Prostate gland (tissue), 2 donors: Measurements from ENCODE around the gene RIPOR2. TPM values are rescaled to one million over a fixed set of nuclear protein-coding genes. Genes with fewer than 3 reads are reported as not detected.

Experiments used
- DNase-seq: peaks from one replicate; pipeline ENCODE4 v3.0.0-alpha.2; 2019; ENCODE audit warnings: low spot score
- H3K27ac ChIP-seq, 2 donors: fragments of 200-600 bp; sonication (generic); 2 replicates each; pipeline ENCODE4 v1.5.1; 2017 to 2019
- H3K27me3 ChIP-seq: fragments of 200-600 bp; sonication (generic); replicated peaks from 2 replicates; pipeline ENCODE4 v1.5.1; 2019; ENCODE audit not compliant: insufficient read depth
- H3K36me3 ChIP-seq, 2 donors: fragments of 200-600 bp; sonication (generic); 1 replicate in 1 of 2; 2 replicates in 1 of 2; pipeline versions ENCODE4 v1.5.1 to v1.8.1; 2017 to 2019
- H3K4me1 ChIP-seq: fragments of 200-600 bp; sonication (generic); replicated peaks from 2 replicates; pipeline ENCODE4 v1.5.1; 2019
- H3K4me3 ChIP-seq, 2 donors: fragments of 200-600 bp; sonication (generic); 2 replicates each; pipeline ENCODE4 v1.5.1; 2017 to 2019
- H3K9me3 ChIP-seq: fragments of 200-600 bp; sonication (generic); 2 replicates; pipeline ENCODE4 v1.5.1; 2017
- CTCF ChIP-seq, 4 experiments: fragments of 200-600 bp in 2 of 4; fragments of 450-650 bp in 2 of 4; sonication (generic) in 2 of 4; IDR thresholded peaks; 1 replicate in 3 of 4; 2 replicates in 1 of 4; pipeline ENCODE4 v1.5.1; 2016 to 2019; ENCODE audit warnings: antibody characterized with exemption in 4 of 4, mild to moderate bottlenecking in 2 of 4, moderate library complexity in 2 of 4
- POLR2A ChIP-seq: fragments of 450-650 bp; IDR thresholded peaks from one replicate; pipeline ENCODE4 v1.6.1; 2016; ENCODE audit warnings: antibody characterized with exemption, mild to moderate bottlenecking
- POLR2AphosphoS5 ChIP-seq: sonication (generic); formaldehyde crosslinking; IDR thresholded peaks from one replicate; pipeline ENCODE4 v1.6.1; 2017; ENCODE audit warnings: antibody characterized with exemption
- WGBS: methylation state at CpG from one replicate; pipeline ENCODE4 v1.1.5; 2018; 5-methylcytosine and 5-hydroxymethylcytosine counted together
- intact Hi-C: fragments of 100-400 bp; cut with DNase I; formaldehyde crosslinking; loops from one replicate; pipeline ENCODE4 v1.14.2; 2022
- total RNA-seq, 2 donors: library from RNA; depleted of rRNA; stranded (reverse); fragments of >200 nt; gene quantifications; one replicate each; pipeline ENCODE4 v1.1.0, GENCODE V29; 2016

Gene RIPOR2
- total RNA-seq, 2 donors from 2014 or later: 16.1 to 23.7 TPM

- H3K4me3 ChIP-seq: no peak overlapping the region
- H3K4me1 ChIP-seq: no peaks in the 10 kb centered on the region
- no peaks in the 10 kb centered on the region for H3K27me3 ChIP-seq
- no peaks in the 10 kb centered on the region for H3K9me3 ChIP-seq
- intact Hi-C loops: no loop called here
- TF ChIP-seq POLR2A (no peak), POLR2AphosphoS5 (no peak), CTCF (IDR thresholded peaks at IDR 0.05) (no peak)
- WGBS: 39% methylated on average over 3 of the region's 3 CpGs
- H3K36me3 ChIP-seq: no peaks in the 10 kb centered on the region
- DNase-seq: no peak
- H3K27ac ChIP-seq: no peak overlapping the region
Measured at GRCh38 chr6:24926192-24926591, 9.6 kb downstream of the RIPOR2 start.

GRCh38 chr6:24925661-24926060 lies 10.1 kb downstream of the RIPOR2 start:
- DNase-seq: no peak
- no peaks in the 10 kb centered on the region for H3K4me1 ChIP-seq
- intact Hi-C loops: no loop called here

GRCh38 chr6:24924580-24925356 lies 11.0 kb downstream of the RIPOR2 start:
- H3K27me3 ChIP-seq: no peaks in the 10 kb centered on the region
- no peaks in the 10 kb centered on the region for H3K9me3 ChIP-seq
- no peak for TF ChIP-seq CTCF (IDR thresholded peaks at IDR 0.05)
- no peak for TF ChIP-seq POLR2AphosphoS5
- TF ChIP-seq POLR2A: no peak
- H3K36me3 ChIP-seq: no peaks in the 10 kb centered on the region
- no peaks in the 10 kb centered on the region for H3K4me1 ChIP-seq
- no peak for DNase-seq
- intact Hi-C loops: no loop called here
- no peak overlapping the region for H3K27ac ChIP-seq
- no peak overlapping the region for H3K4me3 ChIP-seq
- WGBS: 67% methylated on average over 2 of the region's 2 CpGs

More at GRCh38 chr6:24925661-24926060, 10.1 kb downstream of the RIPOR2 start:
- Histone ChIP-seq H3K36me3 (no peaks in the 10 kb centered on the region), H3K9me3 (no peaks in the 10 kb centered on the region), H3K4me3 (no peak overlapping the region), H3K27ac (no peak overlapping the region), H3K27me3 (no peaks in the 10 kb centered on the region)
- TF ChIP-seq CTCF (IDR thresholded peaks at IDR 0.05) (no peak), POLR2A (no peak), POLR2AphosphoS5 (no peak)

GRCh38 chr6:24923885-24924401 lies 11.8 kb downstream of the RIPOR2 start:
- 92% methylated on average over 8 of the region's 8 CpGs for WGBS
- TF ChIP-seq POLR2A: no peak
- no peak for TF ChIP-seq CTCF (IDR thresholded peaks at IDR 0.05)
- TF ChIP-seq POLR2AphosphoS5: no peak
- H3K27ac ChIP-seq: no peak overlapping the region
- no peak for DNase-seq
- H3K4me3 ChIP-seq: no peak overlapping the region
- no peaks in the 10 kb centered on the region for H3K9me3 ChIP-seq
- no peaks in the 10 kb centered on the region for H3K36me3 ChIP-seq
- no peaks in the 10 kb centered on the region for H3K4me1 ChIP-seq
- no peaks in the 10 kb centered on the region for H3K27me3 ChIP-seq
- intact Hi-C loops: no loop called here

- H3K27ac ChIP-seq: no peak overlapping the region
- DNase-seq: no peak
- 58% methylated on average over 2 of the region's 2 CpGs for WGBS
Measured at GRCh38 chr6:24922814-24923213, 12.9 kb downstream of the RIPOR2 start.

More at GRCh38 chr6:24922814-24923213, 12.9 kb downstream of the RIPOR2 start:
- Histone ChIP-seq H3K36me3 (no peaks in the 10 kb centered on the region), H3K9me3 (no peaks in the 10 kb centered on the region), H3K27me3 (no peaks in the 10 kb centered on the region), H3K4me1 (no peaks in the 10 kb centered on the region), H3K4me3 (no peak overlapping the region)
- intact Hi-C loops: no loop called here
- TF ChIP-seq POLR2A: no peak
- no peak for TF ChIP-seq POLR2AphosphoS5
- no peak for TF ChIP-seq CTCF (IDR thresholded peaks at IDR 0.05)
